HL-60 (cell line): ENCODE data around the gene AEN.

Experiments used
- DNase-seq, 2 experiments: peaks; one replicate each; pipeline ENCODE4 v3.0.0-alpha.2; 2010 to 2020; ENCODE audit warnings: low read depth in 1 of 2, low spot score in 1 of 2
- H3K27ac ChIP-seq: fragments of 250-450 bp; sonication (Bioruptor Pico); replicated peaks from 2 replicates; pipeline ENCODE4 v1.5.1; 2020; ENCODE audit warnings: mild to moderate bottlenecking, moderate library complexity
- H3K27me3 ChIP-seq: fragments of 250-450 bp; sonication (Bioruptor Pico); 2 replicates; pipeline ENCODE4 v1.5.1; 2021; ENCODE audit warnings: mild to moderate bottlenecking, moderate library complexity; ENCODE audit not compliant: insufficient read depth, poor library complexity, severe bottlenecking
- H3K4me3 ChIP-seq: replicated peaks from 2 replicates; pipeline ENCODE4 v1.5.1; 2011; ENCODE audit warnings: mild to moderate bottlenecking, control low read depth, low read length; ENCODE audit not compliant: insufficient read depth
- CTCF ChIP-seq: IDR thresholded peaks from one replicate; pipeline ENCODE4 v1.5.1; 2011; ENCODE audit warnings: low read length, control low read depth, inconsistent platforms; ENCODE audit not compliant: insufficient read depth
- GABPA ChIP-seq: IDR thresholded peaks from 2 replicates; pipeline ENCODE4 v1.6.1; 2012; ENCODE audit warnings: low read depth
- POLR2AphosphoS5 ChIP-seq: IDR thresholded peaks from 2 replicates; pipeline ENCODE4 v1.6.1; 2012; ENCODE audit warnings: low read depth
- REST ChIP-seq: IDR thresholded peaks from 2 replicates; pipeline ENCODE4 v1.6.1; 2012; ENCODE audit warnings: low read depth; ENCODE audit not compliant: insufficient replicate concordance
- SPI1 ChIP-seq: IDR thresholded peaks from 2 replicates; pipeline ENCODE4 v1.6.1; 2012; ENCODE audit warnings: low read depth, mild to moderate bottlenecking, borderline replicate concordance

Gene AEN

GRCh38 chr15:88650556-88650955 is 29.4 kb downstream of the AEN start:
- no peak for DNase-seq
- TF ChIP-seq SPI1 (no peak), REST (no peak), CTCF (no peak), POLR2AphosphoS5 (no peak), GABPA (no peak)
- H3K4me3 ChIP-seq = no peak overlapping the region
- no peaks in the 10 kb centered on the region for H3K27me3 ChIP-seq
- no peak overlapping the region for H3K27ac ChIP-seq

GRCh38 chr15:88651136-88651732 is 30.1 kb downstream of the AEN start:
- H3K27ac ChIP-seq = no peak overlapping the region
- no peaks in the 10 kb centered on the region for H3K27me3 ChIP-seq
- TF ChIP-seq GABPA (no peak), POLR2AphosphoS5 (no peak), CTCF (no peak), REST (no peak)
- H3K4me3 ChIP-seq = no peak overlapping the region
- no peak for DNase-seq

- TF ChIP-seq SPI1 (no peak), CTCF (no peak), REST (no peak), POLR2AphosphoS5 (no peak), GABPA (no peak)
Observed at GRCh38 chr15:88651971-88652370, 30.8 kb downstream of the AEN start.

More at GRCh38 chr15:88651971-88652370, 30.8 kb downstream of the AEN start:
- no peak overlapping the region for H3K27ac ChIP-seq
- no peaks in the 10 kb centered on the region for H3K27me3 ChIP-seq
- DNase-seq = no peak
- H3K4me3 ChIP-seq = no peak overlapping the region
